Smooth muscle cell (in vitro differentiated cells): ENCODE results near the gene DENND1A. TPM values are rescaled to one million over a fixed set of nuclear protein-coding genes. Genes with fewer than 3 reads are reported as not detected.

Experiments used
- DNase-seq: peaks from one replicate; lab custom pipeline; 2025; ENCODE audit not compliant: unreplicated experiment; lab: John Stamatoyannopoulos, UW
- H2AFZ ChIP-seq: fragments of 200-600 bp; sonication (generic); 2 replicates; pipeline ENCODE4 v1.6.0; 2016; ENCODE audit warnings: antibody characterized with exemption, low read depth, mild to moderate bottlenecking
- H3F3A ChIP-seq: fragments of 200-600 bp; sonication (generic); 2 replicates; pipeline ENCODE4 v1.6.0; 2017; ENCODE audit warnings: antibody characterized with exemption, low read depth
- H3K27ac ChIP-seq: fragments of 200-600 bp; sonication (generic); 2 replicates; pipeline ENCODE4 v1.5.1; 2016; ENCODE audit warnings: low read depth, mild to moderate bottlenecking
- H3K27me3 ChIP-seq: fragments of 200-600 bp; sonication (generic); 2 replicates; pipeline ENCODE4 v1.6.1; 2016; ENCODE audit warnings: low read depth, mild to moderate bottlenecking
- H3K36me3 ChIP-seq: fragments of 200-600 bp; sonication (generic); 2 replicates; pipeline ENCODE4 v1.5.1; 2016; ENCODE audit warnings: low read depth
- H3K4me1 ChIP-seq: fragments of 200-600 bp; sonication (generic); 2 replicates; pipeline ENCODE4 v1.5.1; 2016; ENCODE audit warnings: low read depth
- H3K4me2 ChIP-seq: fragments of 200-600 bp; sonication (generic); 2 replicates; pipeline ENCODE4 v1.6.0; 2016; ENCODE audit warnings: mild to moderate bottlenecking
- H3K4me3 ChIP-seq: fragments of 200-600 bp; sonication (generic); 2 replicates; pipeline ENCODE4 v1.5.1; 2016; ENCODE audit warnings: mild to moderate bottlenecking
- H3K79me2 ChIP-seq: fragments of 200-600 bp; sonication (generic); 2 replicates; pipeline ENCODE4 v1.6.0; 2016; ENCODE audit warnings: low read depth, mild to moderate bottlenecking
- H3K9ac ChIP-seq: fragments of 200-600 bp; sonication (generic); 2 replicates; pipeline ENCODE4 v1.6.0; 2016; ENCODE audit warnings: low read depth
- H3K9me3 ChIP-seq: fragments of 200-600 bp; sonication (generic); replicated peaks from 2 replicates; pipeline ENCODE4 v1.5.1; 2016; ENCODE audit warnings: low read depth
- H4K20me1 ChIP-seq: fragments of 200-600 bp; sonication (generic); 2 replicates; pipeline ENCODE4 v1.6.0; 2016; ENCODE audit warnings: low read depth
- WGBS: methylation state at CpG from one replicate; pipeline ENCODE4 v1.1.7; 2016; ENCODE audit warnings: low lambda C conversion rate; 5-methylcytosine and 5-hydroxymethylcytosine counted together
- polyA plus RNA-seq: library from polyadenylated mRNA; unstranded; fragments of >200 nt; fragmentation: Nextera tagmentation; extraction: Ambion mirVana; gene quantifications from 2 replicates; pipeline ENCODE4 v1.2.1, GENCODE V29; 2016
- total RNA-seq: library from RNA; depleted of rRNA; stranded (reverse); fragments of >200 nt; gene quantifications from 2 replicates; pipeline ENCODE4 v1.2.3, GENCODE V29; 2014
- TF ChIP-seq, protein P1 (sequence below): fragments of 200-600 bp; sonication (generic); IDR thresholded peaks from 2 replicates; pipeline ENCODE4 v1.5.1; 2017; ENCODE audit warnings: borderline replicate concordance, mild to moderate bottlenecking, antibody characterized with exemption; ENCODE audit not compliant: insufficient read depth, poor library complexity, severe bottlenecking

Gene DENND1A
- total and polyA plus RNA-seq, 2 experiments from 2014 or later = 8.1 to 20.2 TPM

DNA sequence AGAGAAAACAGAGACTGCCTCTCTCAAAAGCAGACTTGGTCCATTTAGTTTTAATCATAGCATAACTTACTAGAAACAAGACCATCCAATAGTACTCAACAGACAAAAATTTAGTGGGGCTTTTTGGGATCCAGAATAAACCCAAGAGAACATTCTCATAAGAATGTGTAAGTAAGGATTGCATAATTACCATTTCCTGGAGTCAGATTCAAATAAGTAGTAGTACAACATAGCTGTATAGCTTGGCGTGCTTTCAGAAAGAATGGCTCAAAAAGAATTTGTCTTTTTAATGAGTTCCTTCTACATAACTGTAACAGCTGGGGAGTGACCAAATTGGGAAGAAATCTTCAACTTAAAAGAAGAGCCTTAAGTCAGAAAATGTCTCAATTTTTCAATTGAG lies 145.4 kb downstream of the DENND1A start:
- Histone ChIP-seq H2AFZ (no peak overlapping the region), H3K4me2 (no peak overlapping the region), H3K9me3 (no peaks in the 10 kb centered on the region), H3K9ac (no peak overlapping the region), H3K27ac (no peak overlapping the region), H3K27me3 (no peaks in the 10 kb centered on the region), H3K79me2 (no peaks in the 10 kb centered on the region), H3F3A (no peaks in the 10 kb centered on the region), H3K4me1 (peaks cover 7% of the 10 kb centered on the region), H4K20me1 (no peaks in the 10 kb centered on the region), H3K4me3 (no peak overlapping the region), H3K36me3 (no peaks in the 10 kb centered on the region)
- DNase-seq = no peak
- TF ChIP-seq, protein P1, sequence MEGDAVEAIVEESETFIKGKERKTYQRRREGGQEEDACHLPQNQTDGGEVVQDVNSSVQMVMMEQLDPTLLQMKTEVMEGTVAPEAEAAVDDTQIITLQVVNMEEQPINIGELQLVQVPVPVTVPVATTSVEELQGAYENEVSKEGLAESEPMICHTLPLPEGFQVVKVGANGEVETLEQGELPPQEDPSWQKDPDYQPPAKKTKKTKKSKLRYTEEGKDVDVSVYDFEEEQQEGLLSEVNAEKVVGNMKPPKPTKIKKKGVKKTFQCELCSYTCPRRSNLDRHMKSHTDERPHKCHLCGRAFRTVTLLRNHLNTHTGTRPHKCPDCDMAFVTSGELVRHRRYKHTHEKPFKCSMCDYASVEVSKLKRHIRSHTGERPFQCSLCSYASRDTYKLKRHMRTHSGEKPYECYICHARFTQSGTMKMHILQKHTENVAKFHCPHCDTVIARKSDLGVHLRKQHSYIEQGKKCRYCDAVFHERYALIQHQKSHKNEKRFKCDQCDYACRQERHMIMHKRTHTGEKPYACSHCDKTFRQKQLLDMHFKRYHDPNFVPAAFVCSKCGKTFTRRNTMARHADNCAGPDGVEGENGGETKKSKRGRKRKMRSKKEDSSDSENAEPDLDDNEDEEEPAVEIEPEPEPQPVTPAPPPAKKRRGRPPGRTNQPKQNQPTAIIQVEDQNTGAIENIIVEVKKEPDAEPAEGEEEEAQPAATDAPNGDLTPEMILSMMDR = no peak
- 73% methylated on average over 1 of the region's 1 CpG for WGBS

DNA sequence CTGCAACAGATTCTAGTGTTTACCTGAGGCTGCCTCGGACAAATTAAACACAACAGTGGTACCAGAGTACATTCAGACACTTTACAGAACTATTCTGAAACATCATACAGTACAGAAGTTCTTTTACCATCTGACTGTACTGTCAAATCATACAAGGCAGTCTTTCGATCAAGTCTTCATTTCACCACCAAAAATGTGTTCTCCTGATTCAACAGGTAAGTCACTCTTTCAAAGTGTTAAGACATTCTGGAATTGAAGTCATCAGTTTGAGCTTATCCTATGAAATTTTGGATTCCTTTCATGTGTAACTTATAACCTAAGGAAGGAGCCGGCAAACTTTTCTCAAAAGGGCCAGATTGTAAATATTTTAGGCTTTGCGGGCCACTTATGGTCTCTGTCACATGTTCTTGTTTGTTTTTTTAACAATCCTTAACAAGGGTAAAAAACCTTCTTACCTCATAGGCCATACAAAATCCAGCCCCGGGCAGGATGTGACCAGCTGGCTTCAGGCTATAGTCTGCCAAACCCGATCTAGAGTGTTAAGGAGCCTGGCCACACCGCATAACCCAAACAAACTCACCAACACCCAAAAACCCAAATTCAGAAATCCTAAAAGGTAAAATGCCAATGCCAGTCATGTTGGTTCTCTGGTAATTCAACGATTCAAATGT lies 151.6 kb downstream of the DENND1A start:
- Histone ChIP-seq H3K9ac (no peak overlapping the region), H3K27ac (no peak overlapping the region), H3F3A (no peaks in the 10 kb centered on the region), H4K20me1 (no peaks in the 10 kb centered on the region), H3K4me3 (no peak overlapping the region), H3K27me3 (no peaks in the 10 kb centered on the region), H2AFZ (no peak overlapping the region), H3K79me2 (no peaks in the 10 kb centered on the region), H3K9me3 (no peaks in the 10 kb centered on the region), H3K36me3 (no peaks in the 10 kb centered on the region), H3K4me2 (no peak overlapping the region), H3K4me1 (peaks cover 14% of the 10 kb centered on the region)
- no peak for DNase-seq
- 85% methylated on average over 8 of the region's 8 CpGs for WGBS
- TF ChIP-seq, protein P1 = no peak

- no peak overlapping the region for H3K27ac ChIP-seq
- WGBS = 66% methylated on average over 7 of the region's 7 CpGs
- TF ChIP-seq, protein P1 = no peak
- H3F3A ChIP-seq = no peaks in the 10 kb centered on the region
- no peak overlapping the region for H3K4me2 ChIP-seq
- H3K9me3 ChIP-seq = no peaks in the 10 kb centered on the region
- no peak overlapping the region for H3K4me3 ChIP-seq
- no peaks in the 10 kb centered on the region for H3K36me3 ChIP-seq
- H2AFZ ChIP-seq = no peak overlapping the region
- no peaks in the 10 kb centered on the region for H4K20me1 ChIP-seq
- no peak for DNase-seq
- H3K4me1 ChIP-seq = peaks cover 14% of the 10 kb centered on the region
- no peaks in the 10 kb centered on the region for H3K27me3 ChIP-seq
- H3K79me2 ChIP-seq = no peaks in the 10 kb centered on the region
- no peak overlapping the region for H3K9ac ChIP-seq
These were observed 153.0 kb downstream of the DENND1A start for GRCh38 chr9:123776708-123777537.
